Activated CD4-positive, CD25-positive, alpha-beta regulatory T cell treated with anti-CD3 and anti-CD28 coated beads, Interleukin-2, amount 50 U/mL, for 16 hours (primary cell): Measurements from ENCODE around the gene TOM1L2.

Experiments used
- DNase-seq: peaks from one replicate; pipeline ENCODE4 v3.0.0-alpha.2; 2020; ENCODE audit warnings: low read depth, low spot score

The TOM1L2 gene

DNA sequence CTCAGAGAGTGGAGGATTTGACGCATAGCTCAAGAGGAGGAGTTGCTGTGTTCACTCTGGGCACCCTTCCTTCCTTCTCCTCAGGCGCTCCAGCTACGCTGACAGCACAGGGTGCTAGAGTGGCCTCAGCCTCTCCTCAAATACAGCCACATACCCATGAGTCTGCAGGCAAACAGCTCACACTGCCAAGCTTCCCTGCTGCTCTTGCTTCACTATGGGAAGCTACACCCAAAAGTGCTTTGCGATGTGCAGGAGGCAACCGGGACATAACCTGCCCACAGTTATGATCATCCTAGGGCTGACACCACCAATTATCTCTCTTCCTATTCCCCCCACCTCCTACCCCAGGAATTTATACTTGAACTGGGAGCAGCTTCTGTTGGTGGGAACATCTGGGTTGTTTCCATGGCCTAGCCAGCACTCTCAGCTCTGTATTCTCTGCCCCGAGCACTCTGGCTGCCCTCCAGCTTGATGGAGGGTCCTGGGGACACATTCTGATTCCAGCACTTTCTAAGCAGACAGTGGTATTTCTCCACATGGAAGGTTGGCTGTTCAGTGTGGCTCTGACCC is 95.2 kb downstream of the TOM1L2 start:
- no peak for DNase-seq

DNA sequence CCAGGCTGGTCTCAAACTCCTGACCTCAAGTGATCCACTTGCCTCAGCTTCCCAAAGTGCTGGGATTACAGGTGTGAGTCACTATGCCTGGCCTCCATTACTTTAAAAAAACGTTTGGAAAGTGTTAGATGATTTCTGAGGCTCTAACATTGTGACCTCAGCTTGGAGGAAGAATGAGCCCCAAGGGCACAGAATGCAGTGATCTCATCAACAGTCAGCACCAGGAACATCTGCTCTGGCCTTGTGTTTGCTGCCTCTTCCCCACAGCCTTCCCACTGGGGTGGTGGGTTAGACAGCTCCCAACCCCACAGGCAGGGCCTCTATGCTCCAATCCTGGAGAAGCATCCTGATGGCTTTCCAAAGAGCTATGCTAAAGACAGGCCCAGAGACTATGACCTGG is 97.7 kb downstream of the TOM1L2 start:
- no peak for DNase-seq

GRCh38 chr17:17873450-17873991 is 98.7 kb downstream of the TOM1L2 start:
- DNase-seq, result no peak

GRCh38 chr17:17872547-17873345 is 99.5 kb downstream of the TOM1L2 start:
- no peak for DNase-seq

DNA sequence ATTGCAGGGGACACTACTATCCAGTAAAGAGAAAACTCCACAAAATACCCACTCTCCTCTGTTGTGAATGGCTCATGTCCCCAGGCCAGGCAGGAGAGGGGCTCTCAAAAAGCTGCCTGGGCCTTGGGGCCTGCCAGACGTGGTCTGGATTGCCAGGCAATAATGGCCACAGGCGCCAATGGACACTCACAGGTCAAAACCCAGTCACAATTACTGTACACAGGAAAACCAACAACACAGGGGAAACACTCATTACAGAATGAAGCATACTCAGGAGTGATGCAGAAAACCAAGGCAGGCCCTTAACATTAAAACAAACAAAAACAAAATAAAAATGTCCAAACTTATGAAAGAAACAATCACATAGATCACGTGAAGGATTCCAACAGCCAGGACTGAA is 100.3 kb downstream of the TOM1L2 start:
- no peak for DNase-seq

- DNase-seq, result no peak
Observed at GRCh38 chr17:17870247-17870646, 102.0 kb downstream of the TOM1L2 start.

DNA sequence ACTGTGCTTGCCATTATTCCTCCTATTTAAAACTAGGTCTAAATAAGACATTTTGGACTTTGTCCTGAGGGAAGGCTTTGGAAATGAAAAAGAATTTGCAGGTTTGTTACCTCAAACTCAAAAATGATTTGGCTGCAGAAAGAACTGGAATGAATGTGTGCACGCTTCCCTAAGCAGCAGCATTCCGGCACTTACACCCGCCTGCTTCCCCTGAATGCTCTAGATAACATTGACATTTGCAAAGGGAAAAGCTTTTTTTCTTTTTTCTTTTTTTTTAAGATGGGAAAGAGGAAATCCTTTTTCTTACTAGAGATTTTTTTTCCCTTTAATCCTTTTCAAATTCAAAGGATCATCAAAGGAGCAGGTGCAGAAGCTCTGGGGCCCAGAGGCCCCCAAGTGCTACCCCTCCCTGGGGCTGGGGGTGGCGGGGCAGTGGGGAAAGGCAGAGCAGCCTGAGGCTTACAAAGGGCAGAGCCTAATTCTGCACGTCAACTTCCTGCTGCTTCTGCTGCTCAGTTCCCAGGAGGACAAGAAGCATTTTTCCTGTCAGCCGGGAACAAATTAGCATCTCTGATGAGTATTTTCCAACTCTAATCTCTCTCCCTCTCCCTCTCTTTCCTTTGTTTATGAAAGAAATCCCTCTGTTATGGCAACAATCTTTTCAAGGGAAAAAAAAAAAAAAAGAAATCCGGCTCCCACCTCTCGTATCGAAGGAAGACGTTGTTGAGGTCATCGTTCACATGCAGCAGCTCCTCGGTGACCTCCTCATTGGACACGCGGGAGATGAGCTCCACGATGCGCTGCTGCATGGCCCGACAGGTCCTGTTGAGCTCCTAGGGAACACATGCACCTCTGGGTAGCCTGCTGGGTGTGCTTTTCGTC is 103.3 kb downstream of the TOM1L2 start:
- no peak for DNase-seq

DNA sequence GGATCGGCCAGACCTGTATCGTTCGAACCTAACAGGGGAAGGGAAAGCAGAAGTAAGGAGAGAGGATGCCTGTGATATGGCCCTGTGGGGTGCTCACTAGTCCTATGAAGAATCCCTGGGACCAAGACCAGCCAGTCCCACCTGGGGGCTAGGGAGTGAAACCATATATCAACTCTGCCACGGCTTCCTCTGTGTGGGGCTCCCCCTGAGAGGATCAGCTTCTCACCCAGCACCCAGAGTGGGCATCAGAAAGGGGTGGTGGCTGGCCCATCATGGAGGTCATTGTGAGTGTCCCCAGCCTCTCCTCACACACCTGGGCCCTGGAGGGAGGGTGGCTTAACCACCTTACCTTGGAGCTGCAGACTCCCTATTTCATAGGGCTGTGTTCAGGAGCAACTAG is 105.3 kb downstream of the TOM1L2 start:
- DNase-seq, result no peak

DNA sequence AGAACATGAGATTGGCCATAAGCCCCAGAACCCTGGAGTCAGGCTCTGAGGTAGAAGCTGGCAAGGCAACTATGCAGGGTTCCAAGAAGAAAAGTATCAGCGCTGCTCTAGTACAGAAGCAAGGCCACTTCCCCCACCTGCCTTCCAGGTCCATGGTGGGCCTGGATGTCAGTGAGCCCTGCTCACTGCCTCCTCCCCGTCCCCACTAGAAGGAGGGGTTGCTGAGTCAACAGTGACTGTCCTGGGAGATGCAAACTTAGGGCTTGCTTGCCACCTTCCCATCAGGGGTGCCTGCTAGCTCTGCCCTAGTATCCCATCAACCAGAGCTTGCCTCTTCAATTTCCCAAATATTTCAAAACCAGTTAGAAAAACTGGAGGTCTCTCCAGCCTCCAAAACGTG is 105.8 kb downstream of the TOM1L2 start:
- DNase-seq, result no peak

DNA sequence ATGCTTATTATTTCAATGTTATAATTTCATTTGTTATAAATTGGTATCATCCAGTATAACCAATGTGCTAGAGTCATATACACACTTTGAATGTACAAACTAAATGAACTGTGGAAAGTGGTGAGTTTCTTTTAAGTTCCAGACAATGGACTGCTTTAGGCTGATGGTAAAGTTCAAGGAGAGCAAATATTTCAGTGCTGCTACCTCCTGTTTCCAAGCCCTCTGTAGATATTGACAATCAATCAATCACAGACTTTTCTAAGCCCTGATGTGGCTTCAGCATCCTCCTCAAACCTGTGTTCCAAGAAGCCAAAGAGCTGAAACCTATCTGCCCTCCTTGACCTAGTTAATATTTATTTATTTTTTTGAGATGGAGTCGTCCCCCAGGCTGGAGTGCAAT is 107.2 kb downstream of the TOM1L2 start:
- DNase-seq, result no peak

- no peak for DNase-seq
Observed at GRCh38 chr17:17860766-17861107, 111.5 kb downstream of the TOM1L2 start.

GRCh38 chr17:17859909-17860765 is 112.1 kb downstream of the TOM1L2 start:
- peak; percentile 40 for DNase-seq

DNA sequence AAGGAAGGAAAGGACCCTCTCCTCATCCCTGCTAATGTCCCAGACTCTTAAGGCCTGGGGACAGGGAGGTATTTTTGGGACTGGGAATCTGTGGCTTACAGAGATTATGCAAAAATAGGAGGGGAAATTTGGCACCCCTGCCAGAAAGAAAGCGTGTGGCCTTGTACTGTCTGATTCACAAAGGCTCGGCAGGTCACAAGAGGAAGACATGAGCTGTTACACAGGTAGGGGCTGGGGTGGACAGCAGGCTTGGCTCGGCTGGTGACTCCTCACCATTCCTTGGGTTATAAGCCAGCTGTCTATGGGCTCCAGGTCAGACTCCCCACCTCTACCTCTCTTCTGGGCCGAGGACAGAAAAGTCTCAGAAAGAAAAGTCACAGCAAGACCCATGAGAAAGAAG is 114.7 kb downstream of the TOM1L2 start:
- no peak for DNase-seq

- DNase-seq, result no peak
Observed at GRCh38 chr17:17856386-17856785, 115.8 kb downstream of the TOM1L2 start.

DNA sequence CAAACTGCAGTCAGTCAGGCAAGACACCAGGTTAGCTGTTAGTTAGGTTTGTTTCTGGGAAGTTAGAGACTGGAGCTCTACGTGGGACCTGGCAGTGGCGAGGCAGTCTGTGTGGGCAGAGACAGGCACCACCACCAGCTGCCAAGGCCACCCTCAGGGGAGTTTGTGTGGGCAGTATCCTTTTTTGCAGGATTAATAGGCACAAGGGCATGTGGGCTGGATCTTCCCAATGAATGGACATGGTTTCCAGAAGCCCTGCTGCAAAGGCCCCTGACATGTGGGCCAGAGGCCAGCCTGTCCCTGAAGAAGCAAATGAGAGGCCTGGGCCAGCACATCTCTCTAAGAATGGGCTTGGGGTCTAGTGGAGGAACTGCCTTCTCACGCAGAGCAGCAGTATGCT is 116.2 kb downstream of the TOM1L2 start:
- DNase-seq, result no peak

DNA sequence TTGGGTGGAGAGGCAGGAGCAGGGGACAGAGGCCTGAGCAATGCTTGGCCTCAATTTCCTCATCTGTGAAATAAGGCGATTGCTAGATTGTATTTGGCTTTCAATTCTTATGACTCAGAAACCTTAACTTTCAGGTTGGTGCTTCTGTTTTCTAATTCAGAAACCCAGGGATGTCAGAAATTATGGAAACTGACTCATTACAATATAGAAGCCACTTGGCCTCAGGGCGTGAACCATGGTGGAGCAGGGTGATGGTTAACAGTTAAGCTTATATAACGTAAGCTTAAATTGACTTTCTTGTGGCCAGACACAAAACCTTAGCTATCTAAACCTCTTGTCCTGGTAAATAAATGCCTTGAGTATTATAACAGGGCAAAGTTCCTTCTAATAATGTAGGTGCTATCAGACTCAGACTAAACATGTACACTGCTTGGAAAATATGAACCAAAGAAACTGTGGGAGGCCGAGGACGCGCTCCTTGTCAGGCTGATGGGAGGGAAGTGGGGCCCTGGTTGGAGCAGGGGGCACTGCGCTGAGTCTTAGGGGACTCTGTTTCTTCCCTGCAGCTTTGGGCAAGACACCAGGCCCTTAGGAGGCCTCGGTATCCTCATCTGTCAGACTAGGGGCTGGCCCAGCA is 118.3 kb downstream of the TOM1L2 start:
- no peak for DNase-seq

DNA sequence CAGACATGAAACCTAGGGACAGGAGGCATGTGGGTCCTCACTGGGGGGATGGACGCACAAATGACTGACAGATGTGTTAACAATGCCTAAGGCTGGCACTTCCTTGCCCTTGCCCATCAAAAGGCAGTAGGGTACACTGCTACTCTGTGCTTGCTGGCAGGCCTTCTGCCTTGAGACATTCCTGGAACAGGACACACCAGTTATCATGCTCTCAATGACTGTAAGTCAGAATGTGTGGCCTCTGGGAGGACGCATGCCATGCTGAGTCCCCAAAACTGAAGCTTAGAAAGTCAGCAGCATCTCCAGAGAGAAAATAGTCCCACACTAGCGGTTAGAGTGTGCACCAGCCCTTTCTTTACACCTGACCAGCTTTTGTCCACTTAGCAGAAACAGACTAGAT is 119.3 kb downstream of the TOM1L2 start:
- DNase-seq, result no peak

DNA sequence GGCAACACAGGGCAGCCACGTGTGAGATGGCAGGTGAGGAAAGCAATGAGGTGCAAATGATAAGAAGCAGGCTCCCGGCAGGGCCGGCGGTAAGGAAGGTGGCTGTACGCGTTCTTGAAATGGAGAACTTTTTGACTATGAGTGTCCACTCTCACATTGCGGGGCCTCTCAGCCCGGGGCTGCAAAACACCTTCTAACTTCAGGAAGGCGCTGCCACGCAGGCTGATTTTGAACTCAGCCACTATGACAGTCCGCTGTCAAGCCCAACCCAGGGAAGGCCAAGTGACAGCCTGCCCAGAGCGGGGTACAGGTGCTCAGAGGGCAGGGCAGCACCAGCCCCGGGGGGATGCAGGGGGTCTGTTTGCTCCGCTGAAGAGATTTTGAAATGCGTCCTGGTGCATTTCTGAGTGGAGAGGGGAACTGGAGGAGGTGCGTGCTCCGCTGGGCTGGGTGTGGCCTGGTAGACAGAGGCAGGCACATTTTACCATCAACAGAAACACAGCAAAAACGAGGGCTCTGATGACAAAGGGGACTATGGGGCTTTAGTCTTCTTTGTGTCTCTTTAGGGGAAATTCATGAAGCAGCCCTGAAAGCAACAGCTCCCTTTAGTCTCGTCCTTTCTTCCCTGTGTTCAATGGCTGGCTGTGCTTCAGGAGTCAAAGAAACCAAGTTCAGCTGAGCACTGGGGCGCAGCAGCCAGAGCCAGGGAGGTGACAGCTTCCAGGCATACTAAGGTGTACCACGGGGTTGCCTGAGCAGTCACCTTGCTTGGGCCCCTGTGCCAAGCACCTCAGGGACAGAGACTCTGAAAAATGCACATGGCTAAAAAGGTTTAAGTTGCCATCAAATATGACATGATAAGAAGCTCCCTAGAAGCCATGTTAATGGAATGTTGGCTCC is 120.8 kb downstream of the TOM1L2 start:
- no peak for DNase-seq

- DNase-seq, result peak; percentile 37
Observed at GRCh38 chr17:17849845-17850373, 122.3 kb downstream of the TOM1L2 start.
